H9 (cell line): Measurements from ENCODE around the gene SNCA. TPM values are rescaled to one million over a fixed set of nuclear protein-coding genes. Genes with fewer than 3 reads are reported as not detected.

ENCODE experiments used
- DNase-seq: peaks from one replicate; pipeline ENCODE4 v3.0.0-alpha.2; 2017
- H2AFZ ChIP-seq: one replicate; pipeline ENCODE4 v1.6.1; 2013; ENCODE audit warnings: mild to moderate bottlenecking, low read length, control low read depth, moderate library complexity
- H2AK5ac ChIP-seq: 2 replicates; pipeline ENCODE4 v1.6.1; 2013; ENCODE audit warnings: low read length, control low read depth, mixed read lengths; ENCODE audit not compliant: insufficient read length
- H2BK120ac ChIP-seq: one replicate; pipeline ENCODE4 v1.6.1; 2013; ENCODE audit warnings: low read depth, mild to moderate bottlenecking, low read length, control low read depth, inconsistent platforms; ENCODE audit not compliant: poor library complexity, severe bottlenecking
- H2BK12ac ChIP-seq: 2 replicates; pipeline ENCODE4 v1.6.1; 2013; ENCODE audit warnings: low read length, control low read depth, mixed read lengths, low read depth; ENCODE audit not compliant: insufficient read length
- H2BK15ac ChIP-seq: 2 replicates; pipeline ENCODE4 v1.6.1; 2013; ENCODE audit warnings: low read depth, low read length, control low read depth
- H2BK20ac ChIP-seq: one replicate; pipeline ENCODE4 v1.6.1; 2013; ENCODE audit warnings: low read depth, mild to moderate bottlenecking, low read length, control low read depth, inconsistent platforms; ENCODE audit not compliant: poor library complexity, severe bottlenecking
- H2BK5ac ChIP-seq: 2 replicates; pipeline ENCODE4 v1.6.1; 2013; ENCODE audit warnings: low read length, control low read depth, mixed read lengths; ENCODE audit not compliant: insufficient read length
- H3K14ac ChIP-seq: 2 replicates; pipeline ENCODE4 v1.6.1; 2013; ENCODE audit warnings: low read length, control low read depth; ENCODE audit not compliant: insufficient read depth
- H3K18ac ChIP-seq: 2 replicates; pipeline ENCODE4 v1.6.1; 2013; ENCODE audit warnings: low read depth, mild to moderate bottlenecking, mixed read lengths, low read length, control low read depth; ENCODE audit not compliant: insufficient read length
- H3K23ac ChIP-seq: 2 replicates; pipeline ENCODE4 v1.6.1; 2013; ENCODE audit warnings: low read length, control low read depth, mixed read lengths, low read depth; ENCODE audit not compliant: insufficient read length
- H3K23me2 ChIP-seq: 2 replicates; pipeline ENCODE4 v1.6.1; 2013; ENCODE audit warnings: low read depth, mild to moderate bottlenecking, mixed read lengths, low read length, control low read depth; ENCODE audit not compliant: insufficient read length, poor library complexity, severe bottlenecking
- H3K27ac ChIP-seq: 2 replicates; pipeline ENCODE4 v1.5.1; 2013; ENCODE audit warnings: low read length, control low read depth, mixed read lengths, low read depth; ENCODE audit not compliant: insufficient read length
- H3K27me3 ChIP-seq: 2 replicates; pipeline ENCODE4 v1.6.1; 2013; ENCODE audit warnings: low read length, control low read depth, inconsistent platforms; ENCODE audit not compliant: insufficient read depth
- H3K4ac ChIP-seq: 2 replicates; pipeline ENCODE4 v1.6.1; 2013; ENCODE audit warnings: low read depth, mild to moderate bottlenecking, control low read depth, inconsistent platforms, low read length, moderate library complexity
- H3K4me1 ChIP-seq: 2 replicates; pipeline ENCODE4 v1.6.1; 2013; ENCODE audit warnings: low read length, control low read depth, inconsistent platforms; ENCODE audit not compliant: insufficient read depth
- H3K4me2 ChIP-seq: 2 replicates; pipeline ENCODE4 v1.6.1; 2013; ENCODE audit warnings: low read length, control low read depth, mixed read lengths; ENCODE audit not compliant: insufficient read length, insufficient read depth
- H3K56ac ChIP-seq: 2 replicates; pipeline ENCODE4 v1.6.1; 2013; ENCODE audit warnings: low read depth, mild to moderate bottlenecking, mixed read lengths, low read length, control low read depth; ENCODE audit not compliant: insufficient read length
- H3K79me1 ChIP-seq: 2 replicates; pipeline ENCODE4 v1.6.1; 2013; ENCODE audit warnings: low read depth, mild to moderate bottlenecking, moderate library complexity, low read length, control low read depth, inconsistent platforms; ENCODE audit not compliant: insufficient read depth, poor library complexity, severe bottlenecking
- H3K79me2 ChIP-seq: 2 replicates; pipeline ENCODE4 v1.6.1; 2013; ENCODE audit warnings: low read length, control low read depth, inconsistent platforms; ENCODE audit not compliant: insufficient read depth
- H3K9ac ChIP-seq: 2 replicates; pipeline ENCODE4 v1.6.1; 2013; ENCODE audit warnings: low read length, control low read depth, mixed read lengths; ENCODE audit not compliant: insufficient read length; ENCODE audit errors: extremely low read depth
- H3K9me3 ChIP-seq: one replicate; pipeline ENCODE4 v1.6.1; 2013; ENCODE audit warnings: low read depth, low read length, inconsistent platforms; ENCODE audit not compliant: control insufficient read depth
- H3T11ph ChIP-seq: one replicate; pipeline ENCODE4 v1.6.1; 2013; ENCODE audit warnings: mild to moderate bottlenecking, low read length, control low read depth, inconsistent platforms
- H4K20me1 ChIP-seq: one replicate; pipeline ENCODE4 v1.6.1; 2013; ENCODE audit not compliant: control insufficient read depth, insufficient read length, insufficient read depth
- H4K5ac ChIP-seq: 2 replicates; pipeline ENCODE4 v1.6.1; 2013; ENCODE audit warnings: low read depth, mild to moderate bottlenecking, mixed read lengths, low read length, control low read depth; ENCODE audit not compliant: insufficient read length
- H4K8ac ChIP-seq: replicated peaks from 2 replicates; pipeline ENCODE4 v1.6.1; 2013; ENCODE audit warnings: low read length, control low read depth, mixed read lengths, low read depth; ENCODE audit not compliant: insufficient read length
- H4K91ac ChIP-seq: 2 replicates; pipeline ENCODE4 v1.6.1; 2013; ENCODE audit warnings: low read depth, mild to moderate bottlenecking, moderate library complexity, mixed read lengths, low read length, control low read depth; ENCODE audit not compliant: insufficient read length
- H3K27ac Mint-ChIP-seq, 3 experiments: 2 replicates in 2 of 3; 3 replicates in 1 of 3; pipeline ENCODE4 v1.8.0; 2020 to 2021; ENCODE audit warnings: mixed read lengths in 3 of 3, mild to moderate bottlenecking in 1 of 3, moderate library complexity in 1 of 3
- H3K27me3 Mint-ChIP-seq: 2 replicates; pipeline ENCODE4 v1.8.0; 2021; ENCODE audit warnings: low read depth, mild to moderate bottlenecking, moderate library complexity, mixed read lengths
- H3K36me3 Mint-ChIP-seq, 3 experiments: 2 replicates in 2 of 3; 3 replicates in 1 of 3; pipeline ENCODE4 v1.8.0; 2020 to 2021; ENCODE audit warnings: low read depth in 3 of 3, mixed read lengths in 3 of 3; ENCODE audit not compliant: insufficient read depth in 1 of 3
- H3K4me1 Mint-ChIP-seq, 2 experiments: 2 replicates each; pipeline ENCODE4 v1.8.0; 2020; ENCODE audit warnings: mixed read lengths in 2 of 2
- H3K4me3 Mint-ChIP-seq, 2 experiments: 2 replicates in 1 of 2; 3 replicates in 1 of 2; pipeline ENCODE4 v1.8.0; 2020 to 2021; ENCODE audit warnings: mild to moderate bottlenecking in 2 of 2, mixed read lengths in 2 of 2, moderate library complexity in 1 of 2
- H3K9me3 Mint-ChIP-seq, 2 experiments: 2 replicates in 1 of 2; 3 replicates in 1 of 2; pipeline ENCODE4 v1.8.0; 2020; ENCODE audit warnings: mild to moderate bottlenecking in 2 of 2, mixed read lengths in 2 of 2, moderate library complexity in 1 of 2
- CTCF ChIP-seq: fragments of 200-600 bp; sonication (generic); conservative IDR thresholded peaks from 3 replicates; pipeline ENCODE4 v1.8.0; 2021; ENCODE audit warnings: antibody characterized with exemption, mild to moderate bottlenecking
- WGBS: extraction: QIAGEN DNeasy Blood & Tissue Kit; methylation state at CpG from one replicate; pipeline ENCODE4 v1.1.7; 2013; ENCODE audit warnings: missing lambda C conversion rate, low lambda C conversion rate, mixed read lengths; ENCODE audit not compliant: insufficient read length; ENCODE audit errors: extremely low coverage; 5-methylcytosine and 5-hydroxymethylcytosine counted together
- total RNA-seq: library from RNA; stranded (reverse); gene quantifications from 2 replicates; pipeline ENCODE4 v1.2.1, GENCODE V29; 2021

Gene SNCA
- total RNA-seq, 1 experiment from 2014 or later, result 8.5 TPM

GRCh38 chr4:89741768-89742167 is 95.2 kb downstream of the SNCA start:
- Histone ChIP-seq H2BK5ac (no peak overlapping the region), H3K27ac (no peak overlapping the region), H3K4ac (no peak overlapping the region), H3K4me2 (no peak overlapping the region), H3K18ac (no peak overlapping the region), H3K4me1 (no peaks in the 10 kb centered on the region), H3K14ac (no peak overlapping the region), H2AFZ (no peak overlapping the region), H3T11ph (no peak overlapping the region), H2BK20ac (no peak overlapping the region), H2AK5ac (no peak overlapping the region), H4K8ac (no peak overlapping the region), H3K9ac (no peak overlapping the region), H3K79me1 (no peaks in the 10 kb centered on the region), H4K91ac (no peak overlapping the region), H4K5ac (no peak overlapping the region), H2BK120ac (no peak overlapping the region), H3K56ac (no peak overlapping the region), H3K23me2 (no peaks in the 10 kb centered on the region), H3K79me2 (no peaks in the 10 kb centered on the region), H3K9me3 (no peaks in the 10 kb centered on the region), H3K27me3 (no peaks in the 10 kb centered on the region), H2BK15ac (no peak overlapping the region), H3K23ac (no peak overlapping the region), H2BK12ac (no peak overlapping the region), H4K20me1 (no peaks in the 10 kb centered on the region)
- no peak for DNase-seq
- H3K27me3 Mint-ChIP-seq, result no peaks in the 10 kb centered on the region
- no CpG with 5 or more reads among the region's 3 CpGs for WGBS
- TF ChIP-seq CTCF, result no peak
- H3K9me3 Mint-ChIP-seq, result no peaks in the 10 kb centered on the region
- no peak overlapping the region for H3K4me3 Mint-ChIP-seq
- H3K36me3 Mint-ChIP-seq, result no peaks in the 10 kb centered on the region; a peak in 1 of 7 replicates
- no peaks in the 10 kb centered on the region for H3K4me1 Mint-ChIP-seq
- no peak overlapping the region for H3K27ac Mint-ChIP-seq
